ENCODE measurements around the gene ATP13A5. TPM values are rescaled to one million over a fixed set of nuclear protein-coding genes. Genes with fewer than 3 reads are reported as not detected.

ATP13A5 gene
- total RNA-seq, 6 donors from 2014 or later: 0.66 to 8.9 (median 1.6) TPM

GRCh38 chr3:193389335-193389734 is 10.8 kb upstream of the ATP13A5 start:
- Histone ChIP-seq H3K27me3 (no peaks in the 10 kb centered on the region), H3K4me3 (no peak overlapping the region), H3K27ac (no peak overlapping the region), H3K36me3 (no peaks in the 10 kb centered on the region), H3K9me3 (no peaks in the 10 kb centered on the region), H3K4me1 (no peaks in the 10 kb centered on the region)
- DNase-seq: no peak
- no peak for ATAC-seq (ENCODE audit: low FRiP score in 2 of 2)
- WGBS, 2 donors: 81 to 96% methylated on average over 2 of the region's 2 CpGs
- TF ChIP-seq POLR2AphosphoS5 (IDR thresholded peaks at IDR 0.05): no peak
- no peak for TF ChIP-seq POLR2A (IDR thresholded peaks at IDR 0.05)

- ATAC-seq (ENCODE audit: low FRiP score in 2 of 2) (no peak), DNase-seq (no peak)
- Histone ChIP-seq H3K4me3 (no peak overlapping the region), H3K27me3 (no peaks in the 10 kb centered on the region), H3K36me3 (no peaks in the 10 kb centered on the region), H3K9me3 (no peaks in the 10 kb centered on the region), H3K27ac (no peak overlapping the region), H3K4me1 (no peaks in the 10 kb centered on the region)
- no peak for TF ChIP-seq EP300 (IDR thresholded peaks at IDR 0.05)
- no peak for TF ChIP-seq CTCF (IDR thresholded peaks at IDR 0.05)
- no peak for TF ChIP-seq POLR2A (IDR thresholded peaks at IDR 0.05)
- TF ChIP-seq POLR2AphosphoS5 (IDR thresholded peaks at IDR 0.05): no peak
- WGBS, 2 donors: 88 to 89% methylated on average over 6 of the region's 6 CpGs
These were observed 9.8 kb upstream of the ATP13A5 start for GRCh38 chr3:193388361-193388760.

GRCh38 chr3:193387596-193387995 is 9.0 kb upstream of the ATP13A5 start:
- no peak for ATAC-seq (ENCODE audit: low FRiP score in 2 of 2)
- 42 to 44% methylated on average over 2 of the region's 2 CpGs for WGBS, 2 donors
- Histone ChIP-seq H3K27me3 (no peaks in the 10 kb centered on the region), H3K36me3 (no peaks in the 10 kb centered on the region), H3K27ac (no peak overlapping the region), H3K9me3 (no peaks in the 10 kb centered on the region), H3K4me1 (no peaks in the 10 kb centered on the region), H3K4me3 (no peak overlapping the region)
- no peak for DNase-seq
- TF ChIP-seq POLR2A (IDR thresholded peaks at IDR 0.05): no peak
- TF ChIP-seq CTCF (IDR thresholded peaks at IDR 0.05): no peak
- no peak for TF ChIP-seq POLR2AphosphoS5 (IDR thresholded peaks at IDR 0.05)
- no peak for TF ChIP-seq EP300 (IDR thresholded peaks at IDR 0.05)

- 30 to 42% methylated on average over 2 of the region's 2 CpGs for WGBS, 2 donors
- H3K4me3 ChIP-seq: no peak overlapping the region
- no peaks in the 10 kb centered on the region for H3K27me3 ChIP-seq
- no peaks in the 10 kb centered on the region for H3K36me3 ChIP-seq
- H3K27ac ChIP-seq: no peak overlapping the region
- no peak for TF ChIP-seq CTCF (IDR thresholded peaks at IDR 0.05)
- TF ChIP-seq POLR2A (IDR thresholded peaks at IDR 0.05): no peak
- no peak for TF ChIP-seq POLR2AphosphoS5 (IDR thresholded peaks at IDR 0.05)
- no peak for TF ChIP-seq EP300 (IDR thresholded peaks at IDR 0.05)
- DNase-seq: no peak
- ATAC-seq (ENCODE audit: low FRiP score in 2 of 2): no peak
- no peaks in the 10 kb centered on the region for H3K4me1 ChIP-seq
- no peaks in the 10 kb centered on the region for H3K9me3 ChIP-seq
These were observed 962 bp downstream of the ATP13A5 start for GRCh38 chr3:193377591-193377990.

GRCh38 chr3:193375614-193376013 is 2.9 kb downstream of the ATP13A5 start:
- no peaks in the 10 kb centered on the region for H3K4me1 ChIP-seq
- TF ChIP-seq EP300 (IDR thresholded peaks at IDR 0.05) (no peak), CTCF (IDR thresholded peaks at IDR 0.05) (no peak), POLR2AphosphoS5 (IDR thresholded peaks at IDR 0.05) (no peak), POLR2A (IDR thresholded peaks at IDR 0.05) (no peak)
- H3K36me3 ChIP-seq: no peaks in the 10 kb centered on the region
- H3K27ac ChIP-seq: no peak overlapping the region
- H3K27me3 ChIP-seq: no peaks in the 10 kb centered on the region
- no peaks in the 10 kb centered on the region for H3K9me3 ChIP-seq
- no peak overlapping the region for H3K4me3 ChIP-seq
- DNase-seq: no peak
- no peak for ATAC-seq (ENCODE audit: low FRiP score in 2 of 2)
- WGBS, 2 donors: 90 to 92% methylated on average over 8 of the region's 8 CpGs
